Right atrium auricular region (tissue), 2 donors: ENCODE results near the gene DDX10. TPM values are rescaled to one million over a fixed set of nuclear protein-coding genes. Genes with fewer than 3 reads are reported as not detected.

Source experiments
- DNase-seq: peaks from one replicate; pipeline ENCODE4 v3.0.0-alpha.2; 2019; ENCODE audit warnings: low spot score
- H3K27ac ChIP-seq, 2 donors: fragments of 200-600 bp; sonication (generic); 1 replicate in 1 of 2; 2 replicates in 1 of 2; pipeline ENCODE4 v1.5.1; 2016 to 2019
- H3K27me3 ChIP-seq, 2 donors: fragments of 200-600 bp; sonication (generic); one replicate each; pipeline versions ENCODE4 v1.5.1 to v1.6.0; 2017 to 2019
- H3K36me3 ChIP-seq: fragments of 200-600 bp; sonication (generic); one replicate; pipeline ENCODE4 v1.5.1; 2016
- H3K4me1 ChIP-seq, 2 donors: fragments of 200-600 bp; sonication (generic); one replicate each; pipeline versions ENCODE4 v1.5.1 to v1.6.0; 2017 to 2019
- H3K4me3 ChIP-seq, 2 donors: fragments of 200-600 bp; sonication (generic); 1 replicate in 1 of 2; 2 replicates in 1 of 2; pipeline ENCODE4 v1.5.1; 2017 to 2019; ENCODE audit warnings: mild to moderate bottlenecking in 1 of 2, moderate library complexity in 1 of 2
- H3K9me3 ChIP-seq, 2 donors: fragments of 200-600 bp; sonication (generic); one replicate each; pipeline ENCODE4 v1.5.1; 2019
- CTCF ChIP-seq, 2 donors: fragments of 200-600 bp; sonication (generic); IDR thresholded peaks; one replicate each; pipeline ENCODE4 v1.5.1; 2019; ENCODE audit warnings: antibody characterized with exemption in 2 of 2
- total RNA-seq, 2 donors: library from RNA; depleted of rRNA; stranded (reverse); fragments of >200 nt; gene quantifications; one replicate each; pipeline ENCODE4 v1.1.0, GENCODE V29; 2016

DDX10 gene
- total RNA-seq, 2 donors from 2014 or later: 11.8 to 13.1 TPM

DNA sequence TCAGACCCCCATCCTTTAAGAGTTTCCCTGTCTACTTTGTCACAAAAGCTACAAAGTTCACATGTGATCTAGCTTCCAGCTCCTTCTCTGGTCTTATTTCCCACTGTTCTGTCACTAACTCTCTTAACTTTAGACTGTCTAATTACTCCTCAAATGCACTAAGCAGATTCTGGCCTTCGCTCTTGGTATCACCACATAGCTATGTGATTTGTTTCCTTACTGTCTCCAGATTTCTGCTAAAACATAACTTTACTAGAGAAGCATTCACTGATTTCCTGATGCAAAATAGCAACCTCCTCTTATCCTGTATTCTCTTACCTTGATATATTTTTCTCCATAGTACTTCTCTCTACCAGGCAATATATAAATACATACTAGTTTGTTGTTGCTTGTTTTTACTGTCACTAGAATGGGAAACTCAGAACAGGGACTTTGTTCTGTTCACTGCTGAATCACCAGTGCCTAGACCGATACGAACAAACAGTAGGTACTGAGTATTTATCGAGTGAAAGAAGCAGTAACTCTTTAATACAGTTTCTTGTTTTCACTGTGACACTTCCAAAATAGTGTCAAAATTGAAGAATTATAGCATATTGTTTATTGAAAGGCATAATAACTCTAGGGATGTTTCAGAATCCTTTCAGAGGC is 205.6 kb downstream of the DDX10 start:
- DNase-seq: no peak
- Histone ChIP-seq H3K27ac (no peak overlapping the region), H3K4me1 (no peaks in the 10 kb centered on the region), H3K36me3 (no peaks in the 10 kb centered on the region), H3K27me3 (no peaks in the 10 kb centered on the region), H3K4me3 (no peak overlapping the region), H3K9me3 (no peaks in the 10 kb centered on the region)
- TF ChIP-seq CTCF (IDR thresholded peaks at IDR 0.05): no peak

- Histone ChIP-seq H3K4me3 (no peak overlapping the region), H3K27ac (no peak overlapping the region), H3K27me3 (no peaks in the 10 kb centered on the region), H3K36me3 (no peaks in the 10 kb centered on the region), H3K9me3 (no peaks in the 10 kb centered on the region), H3K4me1 (no peaks in the 10 kb centered on the region)
- no peak for DNase-seq
- TF ChIP-seq CTCF (IDR thresholded peaks at IDR 0.05): peak in 1 of 2 donors; percentile 60
Measured at GRCh38 chr11:108871152-108871551, 206.3 kb downstream of the DDX10 start.

- no peak for DNase-seq
- Histone ChIP-seq H3K4me3 (no peak overlapping the region), H3K9me3 (no peaks in the 10 kb centered on the region), H3K27ac (no peak overlapping the region), H3K27me3 (no peaks in the 10 kb centered on the region), H3K36me3 (no peaks in the 10 kb centered on the region), H3K4me1 (no peaks in the 10 kb centered on the region)
- TF ChIP-seq CTCF (IDR thresholded peaks at IDR 0.05): no peak
Measured at GRCh38 chr11:108871867-108872266, 207.0 kb downstream of the DDX10 start.

GRCh38 chr11:108872781-108873291 is 208.0 kb downstream of the DDX10 start:
- DNase-seq: no peak
- no peak overlapping the region for H3K27ac ChIP-seq
- no peaks in the 10 kb centered on the region for H3K36me3 ChIP-seq
- no peak overlapping the region for H3K4me3 ChIP-seq
- no peaks in the 10 kb centered on the region for H3K9me3 ChIP-seq
- no peaks in the 10 kb centered on the region for H3K27me3 ChIP-seq
- no peak for TF ChIP-seq CTCF (IDR thresholded peaks at IDR 0.05)
- no peaks in the 10 kb centered on the region for H3K4me1 ChIP-seq

DNA sequence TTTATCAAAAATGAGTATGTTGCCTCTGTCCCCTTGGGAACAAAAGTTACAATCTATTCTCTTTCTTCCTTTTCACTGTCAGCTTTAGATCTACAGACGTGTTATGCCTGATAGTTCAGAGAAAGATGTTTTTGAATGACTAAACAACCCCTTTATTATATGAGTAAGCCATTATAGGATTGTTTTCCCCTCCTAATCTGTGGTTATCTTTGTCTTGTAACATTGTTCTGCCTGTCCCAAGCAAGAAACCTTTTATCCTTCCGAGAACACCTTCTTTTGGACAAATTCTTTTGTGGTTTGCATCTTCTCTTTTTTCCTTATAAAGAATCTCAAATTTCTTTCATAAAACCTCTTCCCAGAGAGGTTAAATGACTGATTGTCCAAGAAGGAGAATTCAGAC is 208.4 kb downstream of the DDX10 start:
- Histone ChIP-seq H3K4me3 (no peak overlapping the region), H3K4me1 (no peaks in the 10 kb centered on the region), H3K27ac (no peak overlapping the region), H3K9me3 (no peaks in the 10 kb centered on the region), H3K27me3 (no peaks in the 10 kb centered on the region), H3K36me3 (no peaks in the 10 kb centered on the region)
- TF ChIP-seq CTCF (IDR thresholded peaks at IDR 0.05): no peak
- DNase-seq: no peak

GRCh38 chr11:108873941-108874340 is 209.1 kb downstream of the DDX10 start:
- Histone ChIP-seq H3K27me3 (no peaks in the 10 kb centered on the region), H3K4me1 (no peaks in the 10 kb centered on the region), H3K4me3 (no peak overlapping the region), H3K27ac (no peak overlapping the region), H3K9me3 (no peaks in the 10 kb centered on the region), H3K36me3 (no peaks in the 10 kb centered on the region)
- DNase-seq: no peak
- no peak for TF ChIP-seq CTCF (IDR thresholded peaks at IDR 0.05)
